HepG2 (cell line): Measurements from ENCODE around the gene DSCAML1. TPM values are rescaled to one million over a fixed set of nuclear protein-coding genes. Genes with fewer than 3 reads are reported as not detected.

ENCODE experiments used
- ATAC-seq: fragments of 200-7000 bp; cut with Tn5 transposase; 3 replicates; pipeline ENCODE4 v1.9.1; 2020; ENCODE audit warnings: mild to moderate bottlenecking, moderate library complexity
- BruUV-seq: library from RNA; stranded (reverse); fragments of 400-500 nt; replicated peaks from 2 replicates; lab custom pipeline; 2021; lab: Mats Ljungman, UMichigan
- CTCF ChIA-PET: fragments of 300-600 bp; formaldehyde crosslinking; extraction: SDS; loops from one replicate; lab custom pipeline; 2021; ENCODE audit warnings: low total read pairs, inconsistent platforms, low intra/inter-chr PET ratio; lab: Yijun Ruan, JAX
- POLR2A ChIA-PET: fragments of 350-600 bp; sonication (Branson Sonifier 250); formaldehyde crosslinking; loops from one replicate; lab custom pipeline; 2020; ENCODE audit warnings: antibody characterized with exemption, inconsistent platforms; lab: Yijun Ruan, JAX
- DNase-seq: peaks from one replicate; pipeline ENCODE4 v3.0.0-alpha.2; 2015; ENCODE audit warnings: low spot score
- FAIRE-seq: peaks from 3 replicates; lab custom pipeline; 2011; peaks lifted over from hg19 to GRCh38; lab: Jason Lieb, UNC
- H2AFZ ChIP-seq: one replicate; pipeline ENCODE4 v1.6.1; 2011; ENCODE audit warnings: low read length, inconsistent platforms
- H3K27ac ChIP-seq: fragments of 300-600 bp; 3 replicates; pipeline ENCODE4 v1.8.0; 2011; ENCODE audit warnings: mixed run types, mild to moderate bottlenecking, mixed read lengths, low read length, inconsistent platforms; ENCODE audit not compliant: insufficient read depth; ENCODE audit errors: extremely low read length
- H3K27me3 ChIP-seq, 2 experiments: fragments of 200-600 bp in 1 of 2; 2 replicates in 1 of 2; 3 replicates in 1 of 2; pipeline versions ENCODE4 v1.6.0 to v1.8.0; 2011; ENCODE audit warnings: low read length in 2 of 2, mild to moderate bottlenecking in 2 of 2, moderate library complexity in 2 of 2, inconsistent platforms in 1 of 2; ENCODE audit not compliant: insufficient read depth in 2 of 2, control insufficient read depth in 1 of 2
- H3K36me3 ChIP-seq, 2 experiments: fragments of 200-600 bp in 1 of 2; replicated peaks in 1 of 2; 2 replicates in 1 of 2; 3 replicates in 1 of 2; pipeline versions ENCODE4 v1.5.1 to v1.8.0; 2011; ENCODE audit warnings: low read length in 2 of 2, inconsistent platforms in 1 of 2; ENCODE audit not compliant: insufficient read depth in 2 of 2, control insufficient read depth in 1 of 2
- H3K4me1 ChIP-seq: 2 replicates; pipeline ENCODE4 v1.5.1; 2012; ENCODE audit warnings: low read length, inconsistent platforms; ENCODE audit not compliant: insufficient read depth
- H3K4me2 ChIP-seq: 2 replicates; pipeline ENCODE4 v1.6.0; 2011; ENCODE audit warnings: low read depth, low read length, inconsistent platforms
- H3K4me3 ChIP-seq, 3 experiments: fragments of 200-600 bp in 1 of 3; sonication (generic), shearing (Covaris generic) in 1 of 3; replicated peaks in 1 of 3; 2 replicates each; pipeline ENCODE4 v1.5.1; 2011 to 2016; ENCODE audit warnings: low read length in 3 of 3, inconsistent platforms in 2 of 3, low read depth in 2 of 3, mild to moderate bottlenecking in 2 of 3, control low read depth in 1 of 3, mixed read lengths in 1 of 3; ENCODE audit not compliant: insufficient read depth in 1 of 3
- H3K79me2 ChIP-seq: one replicate; pipeline ENCODE4 v1.6.1; 2011; ENCODE audit warnings: low read length, inconsistent platforms; ENCODE audit not compliant: insufficient read depth
- H3K9ac ChIP-seq: 2 replicates; pipeline ENCODE4 v1.6.0; 2011; ENCODE audit warnings: mild to moderate bottlenecking, low read depth, low read length, inconsistent platforms; ENCODE audit not compliant: insufficient read depth
- H3K9me3 ChIP-seq: 2 replicates; pipeline ENCODE4 v1.5.1; 2012; ENCODE audit warnings: mild to moderate bottlenecking, low read length
- H4K20me1 ChIP-seq: 2 replicates; pipeline ENCODE4 v1.6.0; 2011; ENCODE audit warnings: inconsistent platforms, mild to moderate bottlenecking, low read length, moderate library complexity; ENCODE audit not compliant: insufficient read depth
- CBX5 ChIP-seq: sonication (generic); formaldehyde crosslinking; IDR thresholded peaks from 2 replicates; pipeline ENCODE4 v1.4.0; 2020; ENCODE audit warnings: missing genetic modification reagents, borderline replicate concordance
- HDAC2 ChIP-seq: sonication (generic); formaldehyde crosslinking; IDR thresholded peaks from 2 replicates; pipeline ENCODE4 v1.4.0; 2020; ENCODE audit warnings: missing genetic modification reagents
- SNAPC2 ChIP-seq: sonication (generic); formaldehyde crosslinking; IDR thresholded peaks from 2 replicates; pipeline ENCODE4 v1.8.1; 2022; ENCODE audit warnings: mild to moderate bottlenecking, missing genetic modification reagents
- ZNF782 ChIP-seq: sonication (generic); formaldehyde crosslinking; IDR thresholded peaks from 2 replicates; pipeline ENCODE4 v1.4.0; 2020; ENCODE audit warnings: missing genetic modification reagents, mild to moderate bottlenecking, borderline replicate concordance
- WGBS: methylation state at CpG from one replicate; pipeline ENCODE4 v1.1.6; 2017; ENCODE audit warnings: low lambda C conversion rate; 5-methylcytosine and 5-hydroxymethylcytosine counted together
- in situ Hi-C: cut with HindIII; loops from 2 replicates; pipeline ENCODE4 v1.10.0; 2017; ENCODE audit warnings: low pct_unique_long_range_greater_than_20kb; ENCODE audit not compliant: extremely low pct_ligation_motif_present
- intact Hi-C: fragments of 100-400 bp; cut with micrococcal nuclease; formaldehyde crosslinking; loops from one replicate; pipeline ENCODE4 v1.10.0; 2022; ENCODE audit not compliant: unreplicated experiment
- polyA plus RNA-seq, 8 experiments: library from polyadenylated mRNA; depleted of rRNA in 3 of 8; stranded (reverse) in 7 of 8; unstranded in 1 of 8; fragments of >200 nt; fragmentation: Illumina TruSeq in 4 of 8; extraction: Trizol in 4 of 8; gene quantifications; 2 replicates each; pipeline versions ENCODE4 v1.2.1 to v1.2.3, GENCODE V29; 2011 to 2016; ENCODE audit warnings: low read depth in 4 of 8, missing spikeins in 1 of 8, mixed read lengths in 1 of 8; ENCODE audit not compliant: insufficient read depth in 1 of 8
- total RNA-seq, 5 experiments: library from RNA; depleted of rRNA; stranded (reverse); fragments of >200 nt; fragmentation: Illumina TruSeq; extraction: Trizol; gene quantifications; 2 replicates each; pipeline ENCODE4 v1.2.3, GENCODE V29; 2016; ENCODE audit warnings: low read depth in 1 of 5
- TF ChIP-seq, protein P1 (sequence below): IDR thresholded peaks from 2 replicates; pipeline ENCODE4 v1.4.0; 2020; ENCODE audit warnings: mild to moderate bottlenecking, missing genetic modification reagents
- TF ChIP-seq, protein P2 (sequence below): sonication (generic); formaldehyde crosslinking; IDR thresholded peaks from 2 replicates; pipeline ENCODE4 v1.8.0; 2022; ENCODE audit warnings: mild to moderate bottlenecking, missing genetic modification reagents; ENCODE audit not compliant: insufficient replicate concordance
- TF ChIP-seq, protein P3 (sequence below): sonication (generic); formaldehyde crosslinking; IDR thresholded peaks from 2 replicates; pipeline ENCODE4 v1.9.0; 2021; ENCODE audit warnings: missing genetic modification reagents, borderline replicate concordance

The DSCAML1 gene
- total and polyA plus RNA-seq, 2 of the 13 experiments (the other 11 are each of a cell fraction or from before 2014, with no cell fraction given): 0.29 to 0.40 TPM

DNA sequence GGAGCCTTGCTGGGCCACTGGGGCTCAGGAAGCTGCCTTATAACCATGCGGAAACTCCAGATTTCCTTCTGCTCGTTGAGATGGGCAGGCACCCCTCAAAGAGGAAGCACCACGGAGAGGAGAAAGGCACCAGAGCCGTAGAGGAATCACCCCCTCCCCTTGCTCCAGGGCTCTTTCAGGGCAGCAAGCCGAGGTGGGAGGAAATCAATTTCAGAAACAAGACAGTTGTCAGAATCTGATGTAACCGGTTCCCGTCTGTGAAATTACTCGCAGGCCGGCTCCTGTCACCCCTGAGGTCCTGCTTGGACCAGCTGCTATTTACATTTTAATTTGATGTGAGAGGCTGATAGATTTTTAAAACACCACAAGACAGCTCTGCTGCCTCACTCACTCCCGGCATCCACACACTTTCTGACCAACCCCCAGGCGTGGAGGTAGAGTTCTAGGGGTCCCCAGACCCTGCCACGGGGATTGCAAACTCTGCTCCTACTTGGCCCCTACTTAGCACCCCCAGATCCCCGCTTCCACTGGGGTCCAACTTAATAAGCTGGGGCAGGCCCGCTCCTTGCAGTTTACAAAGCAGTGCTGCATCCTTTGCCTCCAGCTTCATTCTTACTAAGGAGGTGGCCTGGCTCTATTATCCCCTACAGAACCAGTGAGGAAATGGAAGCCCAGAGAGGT lies 306.9 kb downstream of the DSCAML1 start (continued):
- TF ChIP-seq, protein P1, sequence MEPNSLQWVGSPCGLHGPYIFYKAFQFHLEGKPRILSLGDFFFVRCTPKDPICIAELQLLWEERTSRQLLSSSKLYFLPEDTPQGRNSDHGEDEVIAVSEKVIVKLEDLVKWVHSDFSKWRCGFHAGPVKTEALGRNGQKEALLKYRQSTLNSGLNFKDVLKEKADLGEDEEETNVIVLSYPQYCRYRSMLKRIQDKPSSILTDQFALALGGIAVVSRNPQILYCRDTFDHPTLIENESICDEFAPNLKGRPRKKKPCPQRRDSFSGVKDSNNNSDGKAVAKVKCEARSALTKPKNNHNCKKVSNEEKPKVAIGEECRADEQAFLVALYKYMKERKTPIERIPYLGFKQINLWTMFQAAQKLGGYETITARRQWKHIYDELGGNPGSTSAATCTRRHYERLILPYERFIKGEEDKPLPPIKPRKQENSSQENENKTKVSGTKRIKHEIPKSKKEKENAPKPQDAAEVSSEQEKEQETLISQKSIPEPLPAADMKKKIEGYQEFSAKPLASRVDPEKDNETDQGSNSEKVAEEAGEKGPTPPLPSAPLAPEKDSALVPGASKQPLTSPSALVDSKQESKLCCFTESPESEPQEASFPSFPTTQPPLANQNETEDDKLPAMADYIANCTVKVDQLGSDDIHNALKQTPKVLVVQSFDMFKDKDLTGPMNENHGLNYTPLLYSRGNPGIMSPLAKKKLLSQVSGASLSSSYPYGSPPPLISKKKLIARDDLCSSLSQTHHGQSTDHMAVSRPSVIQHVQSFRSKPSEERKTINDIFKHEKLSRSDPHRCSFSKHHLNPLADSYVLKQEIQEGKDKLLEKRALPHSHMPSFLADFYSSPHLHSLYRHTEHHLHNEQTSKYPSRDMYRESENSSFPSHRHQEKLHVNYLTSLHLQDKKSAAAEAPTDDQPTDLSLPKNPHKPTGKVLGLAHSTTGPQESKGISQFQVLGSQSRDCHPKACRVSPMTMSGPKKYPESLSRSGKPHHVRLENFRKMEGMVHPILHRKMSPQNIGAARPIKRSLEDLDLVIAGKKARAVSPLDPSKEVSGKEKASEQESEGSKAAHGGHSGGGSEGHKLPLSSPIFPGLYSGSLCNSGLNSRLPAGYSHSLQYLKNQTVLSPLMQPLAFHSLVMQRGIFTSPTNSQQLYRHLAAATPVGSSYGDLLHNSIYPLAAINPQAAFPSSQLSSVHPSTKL (CRISPR knock-in tag): no peak

DNA sequence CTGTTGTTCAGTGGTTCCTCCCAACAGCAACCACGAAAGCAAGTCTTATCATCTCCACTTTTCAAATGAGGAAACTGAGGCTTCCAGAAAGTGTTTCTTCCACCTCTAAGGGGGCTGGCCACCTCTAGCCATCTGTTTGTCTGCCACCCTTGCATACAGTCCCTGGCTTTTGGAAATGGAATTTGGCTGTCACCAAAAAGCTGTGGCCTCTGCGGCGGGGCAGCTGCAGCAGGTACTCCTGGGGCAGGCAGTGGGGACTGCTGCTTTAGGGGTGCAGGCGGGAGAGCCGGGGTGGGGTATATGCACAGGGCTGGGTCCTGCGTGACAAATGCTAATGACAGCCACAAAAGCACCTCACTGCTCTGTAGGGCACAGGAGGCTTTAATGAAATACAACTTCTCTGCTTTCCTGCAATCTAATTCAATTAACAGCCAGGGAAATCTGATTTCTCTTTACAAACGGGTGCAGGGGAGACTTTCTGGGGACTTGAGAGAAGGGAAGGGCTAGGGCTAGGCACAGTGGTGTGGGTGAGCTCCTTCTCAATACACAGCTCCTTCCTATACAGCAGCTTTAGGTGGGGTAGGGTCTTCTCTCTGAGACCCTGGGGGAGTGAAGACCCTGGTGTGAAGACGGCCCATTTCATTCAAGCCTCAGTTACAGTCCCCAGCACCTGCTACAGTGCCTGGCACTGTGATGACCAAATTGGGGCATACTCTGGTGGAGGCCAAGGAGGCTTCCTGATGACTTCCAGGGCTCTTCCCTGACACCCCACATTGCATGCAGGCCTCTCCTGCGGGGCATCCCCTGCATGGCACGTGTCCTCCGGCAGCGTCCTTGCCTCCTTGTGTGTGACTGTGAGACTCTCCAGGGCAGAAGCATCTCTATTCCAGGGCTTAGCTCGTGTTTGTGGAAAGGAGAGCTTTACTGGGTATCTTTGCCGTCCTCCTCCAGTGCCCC lies 307.7 kb downstream of the DSCAML1 start:
- Histone ChIP-seq H3K36me3 (no peaks in the 10 kb centered on the region), H3K79me2 (no peaks in the 10 kb centered on the region), H3K4me2 (no peak overlapping the region), H4K20me1 (no peaks in the 10 kb centered on the region), H2AFZ (no peak overlapping the region), H3K9ac (no peak overlapping the region), H3K9me3 (no peaks in the 10 kb centered on the region), H3K4me1 (no peaks in the 10 kb centered on the region), H3K27ac (no peak overlapping the region), H3K4me3 (no peak overlapping the region), H3K27me3 (peaks cover 8 to 38% of the 10 kb centered on the region in 2 experiments)
- FAIRE-seq (no peak), DNase-seq (no peak), ATAC-seq (no peak)
- WGBS: 13% methylated on average over 7 of the region's 14 CpGs
- CTCF ChIA-PET: no interaction called here
- in situ Hi-C loops (no loop called here), intact Hi-C loops (no loop called here)
- POLR2A ChIA-PET: no interaction called here
- BruUV-seq: no TSS peak
- TF ChIP-seq ZNF782 (no peak), SNAPC2 (CRISPR knock-in tag) (no peak), HDAC2 (no peak), CBX5 (CRISPR knock-in tag) (no peak)
- TF ChIP-seq, protein P2, sequence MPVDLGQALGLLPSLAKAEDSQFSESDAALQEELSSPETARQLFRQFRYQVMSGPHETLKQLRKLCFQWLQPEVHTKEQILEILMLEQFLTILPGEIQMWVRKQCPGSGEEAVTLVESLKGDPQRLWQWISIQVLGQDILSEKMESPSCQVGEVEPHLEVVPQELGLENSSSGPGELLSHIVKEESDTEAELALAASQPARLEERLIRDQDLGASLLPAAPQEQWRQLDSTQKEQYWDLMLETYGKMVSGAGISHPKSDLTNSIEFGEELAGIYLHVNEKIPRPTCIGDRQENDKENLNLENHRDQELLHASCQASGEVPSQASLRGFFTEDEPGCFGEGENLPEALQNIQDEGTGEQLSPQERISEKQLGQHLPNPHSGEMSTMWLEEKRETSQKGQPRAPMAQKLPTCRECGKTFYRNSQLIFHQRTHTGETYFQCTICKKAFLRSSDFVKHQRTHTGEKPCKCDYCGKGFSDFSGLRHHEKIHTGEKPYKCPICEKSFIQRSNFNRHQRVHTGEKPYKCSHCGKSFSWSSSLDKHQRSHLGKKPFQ: no peak
- TF ChIP-seq, protein P3, sequence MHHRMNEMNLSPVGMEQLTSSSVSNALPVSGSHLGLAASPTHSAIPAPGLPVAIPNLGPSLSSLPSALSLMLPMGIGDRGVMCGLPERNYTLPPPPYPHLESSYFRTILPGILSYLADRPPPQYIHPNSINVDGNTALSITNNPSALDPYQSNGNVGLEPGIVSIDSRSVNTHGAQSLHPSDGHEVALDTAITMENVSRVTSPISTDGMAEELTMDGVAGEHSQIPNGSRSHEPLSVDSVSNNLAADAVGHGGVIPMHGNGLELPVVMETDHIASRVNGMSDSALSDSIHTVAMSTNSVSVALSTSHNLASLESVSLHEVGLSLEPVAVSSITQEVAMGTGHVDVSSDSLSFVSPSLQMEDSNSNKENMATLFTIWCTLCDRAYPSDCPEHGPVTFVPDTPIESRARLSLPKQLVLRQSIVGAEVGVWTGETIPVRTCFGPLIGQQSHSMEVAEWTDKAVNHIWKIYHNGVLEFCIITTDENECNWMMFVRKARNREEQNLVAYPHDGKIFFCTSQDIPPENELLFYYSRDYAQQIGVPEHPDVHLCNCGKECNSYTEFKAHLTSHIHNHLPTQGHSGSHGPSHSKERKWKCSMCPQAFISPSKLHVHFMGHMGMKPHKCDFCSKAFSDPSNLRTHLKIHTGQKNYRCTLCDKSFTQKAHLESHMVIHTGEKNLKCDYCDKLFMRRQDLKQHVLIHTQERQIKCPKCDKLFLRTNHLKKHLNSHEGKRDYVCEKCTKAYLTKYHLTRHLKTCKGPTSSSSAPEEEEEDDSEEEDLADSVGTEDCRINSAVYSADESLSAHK (CRISPR knock-in tag): no peak
